Mesenchymal stem cell (in vitro differentiated cells and primary cell): Measurements from ENCODE around the gene ZNF80.

Source experiments
- DNase-seq: peaks from one replicate; pipeline ENCODE4 v3.0.0-alpha.2; 2013
- H2AFZ ChIP-seq: one replicate; pipeline ENCODE4 v1.6.1; 2013; ENCODE audit warnings: low read depth, mild to moderate bottlenecking, control low read depth, inconsistent platforms, low read length, moderate library complexity
- H2AK5ac ChIP-seq: 2 replicates; pipeline ENCODE4 v1.6.1; 2013; ENCODE audit warnings: low read length, moderate library complexity, mild to moderate bottlenecking, inconsistent platforms; ENCODE audit not compliant: severe bottlenecking
- H2BK120ac ChIP-seq: one replicate; pipeline ENCODE4 v1.6.1; 2013; ENCODE audit warnings: low read depth, mild to moderate bottlenecking, inconsistent platforms, low read length, moderate library complexity
- H2BK12ac ChIP-seq, 2 experiments: one replicate each; pipeline ENCODE4 v1.6.1; 2013; ENCODE audit warnings: inconsistent platforms in 2 of 2, low read length in 2 of 2, mild to moderate bottlenecking in 2 of 2, moderate library complexity in 2 of 2, control low read depth in 1 of 2
- H2BK15ac ChIP-seq: one replicate; pipeline ENCODE4 v1.6.1; 2013; ENCODE audit warnings: mild to moderate bottlenecking, low read depth, inconsistent platforms; ENCODE audit not compliant: poor library complexity, severe bottlenecking
- H2BK5ac ChIP-seq: 2 replicates; pipeline ENCODE4 v1.6.1; 2013; ENCODE audit warnings: low read depth, mild to moderate bottlenecking, low read length, control low read depth, inconsistent platforms; ENCODE audit not compliant: poor library complexity, severe bottlenecking
- H3K14ac ChIP-seq, 2 experiments: one replicate each; pipeline ENCODE4 v1.6.1; 2013; ENCODE audit warnings: inconsistent platforms in 2 of 2, low read length in 2 of 2, control low read depth in 1 of 2, mild to moderate bottlenecking in 1 of 2, moderate library complexity in 1 of 2
- H3K18ac ChIP-seq, 2 experiments: one replicate each; pipeline ENCODE4 v1.6.1; 2013; ENCODE audit warnings: inconsistent platforms in 2 of 2, low read length in 2 of 2, control low read depth in 1 of 2, low read depth in 1 of 2, mild to moderate bottlenecking in 1 of 2
- H3K23ac ChIP-seq, 2 experiments: one replicate each; pipeline ENCODE4 v1.6.1; 2013; ENCODE audit warnings: inconsistent platforms in 2 of 2, low read length in 2 of 2, mild to moderate bottlenecking in 2 of 2, moderate library complexity in 2 of 2, control low read depth in 1 of 2
- H3K27ac ChIP-seq: 2 replicates; pipeline ENCODE4 v1.5.1; 2013; ENCODE audit warnings: mild to moderate bottlenecking, moderate library complexity, low read length, control low read depth, inconsistent platforms; ENCODE audit not compliant: poor library complexity, severe bottlenecking
- H3K27me3 ChIP-seq, 2 experiments: 2 replicates each; pipeline versions ENCODE4 v1.6.1 to v1.7.0; 2013; ENCODE audit warnings: low read length in 2 of 2, mild to moderate bottlenecking in 2 of 2, moderate library complexity in 2 of 2, control low read depth in 1 of 2, inconsistent platforms in 1 of 2; ENCODE audit not compliant: control insufficient read depth in 1 of 2, insufficient read depth in 1 of 2
- H3K36me3 ChIP-seq, 2 experiments: 2 replicates each; pipeline versions ENCODE4 v1.6.1 to v1.7.0; 2013; ENCODE audit warnings: low read length in 2 of 2, control low read depth in 1 of 2, inconsistent platforms in 1 of 2, low read depth in 1 of 2, mild to moderate bottlenecking in 1 of 2; ENCODE audit not compliant: insufficient read depth in 2 of 2, control insufficient read depth in 1 of 2
- H3K4ac ChIP-seq, 2 experiments: one replicate each; pipeline ENCODE4 v1.6.1; 2013; ENCODE audit warnings: inconsistent platforms in 2 of 2, low read length in 2 of 2, mild to moderate bottlenecking in 2 of 2, moderate library complexity in 2 of 2, control low read depth in 1 of 2, low read depth in 1 of 2
- H3K4me1 ChIP-seq: 2 replicates; pipeline ENCODE4 v1.6.1; 2013; ENCODE audit warnings: low read depth, low read length, control low read depth; ENCODE audit not compliant: control insufficient read depth, insufficient read depth
- H3K4me2 ChIP-seq: 2 replicates; pipeline ENCODE4 v1.6.1; 2013; ENCODE audit warnings: low read length, mild to moderate bottlenecking, inconsistent platforms; ENCODE audit not compliant: poor library complexity, severe bottlenecking
- H3K4me3 ChIP-seq, 2 experiments: 2 replicates each; pipeline versions ENCODE4 v1.5.1 to v1.7.0; 2013; ENCODE audit warnings: low read length in 2 of 2, mild to moderate bottlenecking in 2 of 2, control low read depth in 1 of 2, low read depth in 1 of 2; ENCODE audit not compliant: insufficient read depth in 1 of 2
- H3K79me1 ChIP-seq: replicated peaks from 2 replicates; pipeline ENCODE4 v1.6.1; 2013; ENCODE audit warnings: mild to moderate bottlenecking, control low read depth, low read length, inconsistent platforms; ENCODE audit not compliant: poor library complexity, severe bottlenecking
- H3K9ac ChIP-seq: 2 replicates; pipeline ENCODE4 v1.7.0; 2013; ENCODE audit warnings: mild to moderate bottlenecking, low read length, moderate library complexity
- H3K9me3 ChIP-seq: 2 replicates; pipeline ENCODE4 v1.7.0; 2013; ENCODE audit warnings: mild to moderate bottlenecking, low read length; ENCODE audit not compliant: control insufficient read depth
- H4K8ac ChIP-seq: one replicate; pipeline ENCODE4 v1.6.1; 2013; ENCODE audit warnings: inconsistent platforms, mild to moderate bottlenecking, low read length, moderate library complexity
- H4K91ac ChIP-seq: one replicate; pipeline ENCODE4 v1.6.1; 2013; ENCODE audit warnings: mild to moderate bottlenecking, low read length, inconsistent platforms
- WGBS: methylation state at CpG from one replicate; pipeline ENCODE4 v1.1.7; 2013; ENCODE audit warnings: mixed read lengths; 5-methylcytosine and 5-hydroxymethylcytosine counted together

The ZNF80 gene

GRCh38 chr3:114234745-114235144 lies 2.6 kb downstream of the ZNF80 start:
- H3K4me3 ChIP-seq: no peak overlapping the region
- no peak overlapping the region for H2BK12ac ChIP-seq
- H2BK15ac ChIP-seq: no peak overlapping the region
- no peak overlapping the region for H3K27ac ChIP-seq
- H4K8ac ChIP-seq: no peak overlapping the region
- H2AFZ ChIP-seq: no peak overlapping the region
- no peak overlapping the region for H3K9ac ChIP-seq
- H3K4me2 ChIP-seq: no peak overlapping the region
- H3K23ac ChIP-seq: no peak overlapping the region
- no peaks in the 10 kb centered on the region for H3K79me1 ChIP-seq
- no peaks in the 10 kb centered on the region for H3K36me3 ChIP-seq
- DNase-seq: no peak
- no peak overlapping the region for H3K14ac ChIP-seq
- no peak overlapping the region for H3K18ac ChIP-seq
- no peaks in the 10 kb centered on the region for H3K4me1 ChIP-seq
- 83% methylated on average over 1 of the region's 3 CpGs for WGBS
- no peak overlapping the region for H2BK120ac ChIP-seq
- H3K9me3 ChIP-seq: no peaks in the 10 kb centered on the region
- no peak overlapping the region for H3K4ac ChIP-seq
- no peak overlapping the region for H4K91ac ChIP-seq
- no peak overlapping the region for H2AK5ac ChIP-seq
- no peak overlapping the region for H2BK5ac ChIP-seq
- H3K27me3 ChIP-seq: no peaks in the 10 kb centered on the region

GRCh38 chr3:114231616-114232015 lies 5.8 kb downstream of the ZNF80 start:
- no peak overlapping the region for H4K8ac ChIP-seq

GRCh38 chr3:114227076-114227475 lies 10.3 kb downstream of the ZNF80 start:
- H3K4me1 ChIP-seq: no peaks in the 10 kb centered on the region
- H3K36me3 ChIP-seq: no peaks in the 10 kb centered on the region
- no peak for DNase-seq
- no peak overlapping the region for H3K4me2 ChIP-seq
- peaks cover 15% of the 10 kb centered on the region for H3K9me3 ChIP-seq
- H3K18ac ChIP-seq: no peak overlapping the region
- H2AK5ac ChIP-seq: no peak overlapping the region
- no peak overlapping the region for H2AFZ ChIP-seq
- no peaks in the 10 kb centered on the region for H3K79me1 ChIP-seq
- H3K23ac ChIP-seq: no peak overlapping the region
- H4K91ac ChIP-seq: no peak overlapping the region
- no peak overlapping the region for H2BK120ac ChIP-seq
- no peak overlapping the region for H3K9ac ChIP-seq
- H2BK15ac ChIP-seq: no peak overlapping the region
- H3K27ac ChIP-seq: no peak overlapping the region
- H2BK12ac ChIP-seq: no peak overlapping the region
- H3K4ac ChIP-seq: no peak overlapping the region
- no peak overlapping the region for H2BK5ac ChIP-seq
- no peak overlapping the region for H3K14ac ChIP-seq
- no peak overlapping the region for H3K4me3 ChIP-seq
- H4K8ac ChIP-seq: no peak overlapping the region
- H3K27me3 ChIP-seq: no peaks in the 10 kb centered on the region
- WGBS: 83% methylated on average over 1 of the region's 1 CpG

More at GRCh38 chr3:114231616-114232015, 5.8 kb downstream of the ZNF80 start:
- Histone ChIP-seq H3K27ac (no peak overlapping the region), H3K9me3 (no peaks in the 10 kb centered on the region), H3K4me3 (no peak overlapping the region), H2BK5ac (no peak overlapping the region), H3K14ac (no peak overlapping the region), H2AFZ (no peak overlapping the region), H2BK12ac (no peak overlapping the region), H2AK5ac (no peak overlapping the region), H3K36me3 (no peaks in the 10 kb centered on the region), H4K91ac (no peak overlapping the region), H3K79me1 (no peaks in the 10 kb centered on the region), H3K4me1 (no peaks in the 10 kb centered on the region), H2BK120ac (no peak overlapping the region), H2BK15ac (no peak overlapping the region), H3K23ac (no peak overlapping the region), H3K4ac (no peak overlapping the region), H3K27me3 (no peaks in the 10 kb centered on the region), H3K9ac (no peak overlapping the region), H3K18ac (no peak overlapping the region), H3K4me2 (no peak overlapping the region)
- 71% methylated on average over 3 of the region's 3 CpGs for WGBS
- DNase-seq: no peak

GRCh38 chr3:114226313-114226712 lies 11.1 kb downstream of the ZNF80 start:
- no peaks in the 10 kb centered on the region for H3K36me3 ChIP-seq
- H3K4me1 ChIP-seq: no peaks in the 10 kb centered on the region
- no peak overlapping the region for H2AK5ac ChIP-seq
- no peak overlapping the region for H4K91ac ChIP-seq
- H3K18ac ChIP-seq: no peak overlapping the region
- peaks cover 15% of the 10 kb centered on the region for H3K9me3 ChIP-seq
- no peak overlapping the region for H2BK15ac ChIP-seq
- H3K4me2 ChIP-seq: no peak overlapping the region
- H3K4me3 ChIP-seq: no peak overlapping the region
- DNase-seq: no peak
- H3K23ac ChIP-seq: no peak overlapping the region
- WGBS: 80% methylated on average over 2 of the region's 2 CpGs
- H4K8ac ChIP-seq: no peak overlapping the region
- H2AFZ ChIP-seq: no peak overlapping the region
- H2BK12ac ChIP-seq: no peak overlapping the region
- no peak overlapping the region for H3K4ac ChIP-seq
- H3K9ac ChIP-seq: no peak overlapping the region
- H2BK5ac ChIP-seq: no peak overlapping the region
- no peaks in the 10 kb centered on the region for H3K79me1 ChIP-seq
- no peak overlapping the region for H3K14ac ChIP-seq
- no peak overlapping the region for H3K27ac ChIP-seq
- H2BK120ac ChIP-seq: no peak overlapping the region
- H3K27me3 ChIP-seq: no peaks in the 10 kb centered on the region
